NCI-H2029 (cell line): ENCODE data around the gene FXYD3.
A peak's percentile ranks its signal among the peaks of the same experiment; 100 is the strongest.
"Not testable (repeated sequence)": the region's sequence is repeated elsewhere in the genome, so short reads cannot be mapped to it uniquely, and the experiment has no call there.

Source experiments
- DNase-seq: peaks from one replicate; lab custom pipeline; 2025; lab: John Stamatoyannopoulos, UW

Gene FXYD3

DNA sequence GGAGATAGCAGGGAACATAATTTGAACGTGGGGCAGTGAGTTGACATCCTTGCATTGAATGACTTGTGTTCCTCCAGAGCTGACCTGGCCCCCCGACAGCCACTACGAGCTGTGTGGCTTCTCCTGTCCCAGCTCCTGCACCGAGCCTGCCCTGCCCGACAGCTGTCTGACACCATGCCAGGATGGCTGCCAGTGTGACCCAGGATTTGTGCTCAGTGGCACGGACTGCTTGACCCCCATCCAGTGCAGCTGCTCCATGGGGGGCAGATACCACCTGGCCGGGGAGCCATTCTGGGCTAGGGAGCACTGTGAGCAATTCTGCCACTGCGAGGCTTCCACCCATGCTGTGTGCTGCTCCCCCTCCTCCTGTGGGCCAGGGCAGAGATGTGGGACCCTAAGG is 29.2 kb upstream of the FXYD3 start:
- DNase-seq: no peak

DNA sequence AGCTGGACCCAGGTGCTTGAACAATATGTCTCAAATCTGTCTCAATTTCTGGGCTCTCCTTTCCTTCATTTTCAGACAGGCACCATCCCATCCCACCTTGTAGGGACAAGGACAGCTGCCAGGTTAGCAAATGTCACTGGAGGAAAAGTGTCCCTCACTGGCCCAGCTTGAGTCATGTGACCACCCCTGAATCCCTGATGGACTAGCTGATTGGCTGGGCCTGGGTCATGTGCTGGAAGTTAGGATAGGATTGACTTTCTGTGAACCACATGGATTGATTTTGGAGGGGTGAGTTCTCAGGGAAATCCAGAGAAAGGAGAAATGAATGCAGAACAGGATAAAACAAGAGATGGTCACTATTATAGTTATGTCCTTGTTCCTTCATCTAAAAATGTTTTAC is 28.2 kb upstream of the FXYD3 start:
- DNase-seq: no peak

DNA sequence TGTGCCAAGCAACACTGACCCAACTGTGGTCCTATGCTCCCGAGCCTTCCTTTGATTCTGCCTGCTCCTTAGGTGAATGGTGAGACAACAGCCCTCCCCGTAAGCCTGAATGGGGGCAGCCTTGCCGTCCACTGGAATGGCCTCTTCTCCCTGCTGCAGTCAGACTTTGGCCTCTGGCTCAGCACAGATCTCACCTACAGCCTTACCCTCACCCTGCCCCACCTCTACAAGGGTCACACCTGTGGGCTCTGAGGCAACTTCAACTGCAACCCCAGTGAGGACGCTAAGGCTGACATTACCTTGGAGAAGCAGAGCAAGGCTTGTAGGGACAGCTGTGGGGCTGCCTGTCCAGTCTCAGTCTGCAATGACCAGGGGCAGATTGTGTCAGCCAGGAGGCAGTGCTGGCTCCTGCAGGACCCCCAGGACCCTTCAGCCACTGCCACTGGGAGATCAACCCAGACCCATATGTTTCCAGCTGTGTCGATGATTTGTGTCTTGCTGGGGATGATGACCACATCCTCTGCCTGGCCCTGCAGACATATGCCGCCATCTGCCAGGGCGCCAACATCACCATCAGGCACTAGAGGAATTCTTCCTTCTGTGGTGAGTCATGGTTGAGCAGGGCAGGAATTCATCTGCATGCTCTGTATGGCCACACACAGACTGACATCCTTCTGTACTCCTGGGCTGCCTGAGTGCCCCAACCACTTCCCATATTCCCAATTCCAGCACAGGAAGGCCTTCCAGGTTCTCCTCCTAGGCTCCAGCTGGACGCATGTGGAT is 27.3 kb upstream of the FXYD3 start:
- DNase-seq: no peak

DNA sequence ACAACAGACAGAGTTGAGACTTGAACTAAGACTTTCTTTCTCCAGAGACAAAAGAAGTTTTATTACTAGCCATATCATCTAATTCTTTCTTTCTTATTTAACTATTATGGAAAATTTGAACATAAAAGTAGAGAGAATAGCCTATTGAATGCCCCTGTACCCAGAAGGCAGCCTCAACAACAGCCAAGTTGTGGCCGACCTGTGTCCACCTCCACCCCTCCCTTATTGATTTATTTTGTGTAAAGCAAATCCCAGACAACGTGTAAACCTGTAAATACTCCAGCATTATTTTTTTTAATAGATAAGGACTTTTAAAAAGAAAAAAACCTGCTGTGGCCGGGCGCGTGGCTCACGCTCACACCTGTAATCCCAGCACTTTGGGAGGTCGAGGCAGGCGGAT is 26.1 kb upstream of the FXYD3 start:
- DNase-seq: no peak

DNA sequence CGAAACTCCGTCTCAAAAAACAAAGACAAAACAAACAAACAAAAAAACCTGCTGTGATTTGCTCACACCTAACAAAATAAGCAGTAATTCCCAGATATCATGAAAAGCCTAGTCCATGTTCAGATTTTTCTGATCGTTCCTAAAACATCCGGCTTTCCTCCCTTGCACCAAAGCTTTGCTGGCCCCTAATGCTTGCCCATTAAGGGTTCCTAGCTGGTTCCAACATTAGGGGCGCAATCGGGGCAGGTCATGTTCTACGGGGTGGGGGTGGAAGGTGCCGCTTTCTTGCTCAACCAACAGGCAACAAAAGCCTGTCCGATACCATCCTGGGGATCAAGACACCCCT is 25.5 kb upstream of the FXYD3 start:
- no peak for DNase-seq

DNA sequence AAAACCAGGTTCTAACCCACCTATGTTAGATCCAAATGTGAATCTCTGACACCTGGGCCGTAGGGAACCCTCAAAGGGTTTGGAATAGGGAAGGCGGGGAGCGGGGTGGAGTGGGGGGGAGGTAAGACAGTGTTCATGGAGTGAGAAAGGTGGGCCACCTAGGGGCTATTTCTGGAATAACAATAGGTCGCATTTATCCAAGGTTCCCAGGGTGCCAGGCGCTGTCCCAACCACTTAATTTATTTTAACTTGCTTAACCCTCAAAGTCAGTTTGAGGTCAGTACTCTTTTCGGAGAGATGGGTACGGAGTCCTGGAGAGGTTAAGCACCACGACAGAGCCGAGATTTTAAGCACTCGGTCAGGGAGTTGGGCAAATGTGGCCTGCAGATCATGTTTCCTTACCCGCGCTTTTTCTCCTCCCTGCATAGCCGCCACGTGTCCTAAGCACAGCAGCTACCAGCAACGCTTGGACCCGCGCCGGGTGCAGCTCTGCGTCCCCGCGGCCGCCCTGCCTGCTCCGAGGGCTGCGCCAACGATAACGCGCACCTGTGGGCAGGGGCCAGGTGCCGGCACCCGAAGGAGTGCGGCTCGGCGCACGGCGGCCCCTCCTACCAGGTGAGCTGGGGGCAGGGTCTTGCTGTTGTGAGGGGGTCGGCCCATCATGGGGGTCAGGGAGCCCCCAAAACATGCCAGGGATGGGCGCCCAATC is 25.0 kb upstream of the FXYD3 start:
- DNase-seq: peak; percentile 82

DNA sequence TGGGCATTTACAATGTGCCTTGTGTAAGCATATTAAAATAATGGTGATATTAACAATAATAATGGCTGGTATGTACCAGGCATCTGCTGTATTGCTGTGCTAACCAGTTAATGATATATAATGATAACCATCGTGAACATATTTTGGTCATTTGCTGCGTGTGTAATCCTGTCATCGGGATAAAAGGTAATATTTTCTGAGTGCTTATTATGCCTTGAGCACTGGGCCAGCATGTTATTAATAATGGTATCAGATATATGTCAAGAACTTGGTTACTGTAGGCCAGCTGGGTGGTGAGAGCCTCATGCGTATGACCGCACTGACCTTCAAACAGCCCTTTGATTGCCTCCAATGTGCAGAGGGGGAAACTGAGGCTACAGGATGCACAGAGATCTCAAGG is 22.2 kb upstream of the FXYD3 start:
- DNase-seq: no peak

DNA sequence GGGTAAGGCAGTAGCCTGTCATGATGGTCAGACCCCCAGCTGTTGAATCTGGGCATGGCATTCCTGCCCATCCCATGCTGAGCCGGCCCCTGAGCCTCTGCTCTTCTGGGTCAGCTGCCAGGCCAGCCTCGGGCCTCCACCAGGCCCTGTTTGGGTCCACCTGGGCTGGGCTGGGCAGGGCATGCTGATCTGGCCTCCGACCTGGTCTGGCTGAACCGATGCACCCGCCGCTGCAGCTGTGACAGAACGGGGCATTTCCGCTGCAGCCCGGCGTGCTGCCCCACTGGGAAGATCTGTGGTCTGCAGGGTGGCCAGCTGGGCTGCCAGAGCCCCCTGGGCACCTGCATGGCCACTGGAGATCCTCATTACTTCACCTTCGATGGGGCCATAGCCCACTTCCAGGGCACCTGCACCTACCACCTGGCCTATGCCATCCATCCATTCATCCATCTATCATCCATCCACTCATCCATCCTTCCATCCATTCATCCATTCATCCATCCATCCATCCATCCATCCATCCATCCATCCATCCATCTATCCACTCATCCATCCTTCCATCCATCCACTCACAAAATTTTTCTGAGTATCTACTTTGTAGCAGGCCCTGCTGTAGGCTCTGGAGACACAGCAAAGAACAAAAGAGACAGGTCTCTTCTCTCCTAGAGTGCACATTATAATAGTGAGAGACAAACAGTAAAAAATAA is 21.5 kb upstream of the FXYD3 start:
- no peak for DNase-seq

DNA sequence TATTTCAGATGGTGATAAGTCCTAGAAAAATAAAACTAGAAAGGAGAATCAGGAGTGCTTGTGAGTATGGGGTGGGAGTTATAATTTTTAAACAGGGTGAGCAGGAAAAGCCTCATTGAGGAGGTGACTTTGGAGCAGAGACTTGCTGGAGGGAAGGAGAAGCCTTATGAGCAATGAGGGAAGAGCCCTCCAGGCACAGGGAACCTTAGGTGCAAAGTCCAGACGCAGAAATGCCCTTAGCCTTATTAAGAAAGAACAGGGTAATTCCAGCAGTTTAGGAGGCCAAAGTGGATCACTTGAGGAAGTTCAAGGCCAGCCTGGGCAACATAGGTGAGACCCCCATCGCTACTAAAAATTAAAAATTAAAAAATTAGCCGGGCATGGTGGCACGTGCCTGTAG is 21.0 kb upstream of the FXYD3 start:
- no peak for DNase-seq

DNA sequence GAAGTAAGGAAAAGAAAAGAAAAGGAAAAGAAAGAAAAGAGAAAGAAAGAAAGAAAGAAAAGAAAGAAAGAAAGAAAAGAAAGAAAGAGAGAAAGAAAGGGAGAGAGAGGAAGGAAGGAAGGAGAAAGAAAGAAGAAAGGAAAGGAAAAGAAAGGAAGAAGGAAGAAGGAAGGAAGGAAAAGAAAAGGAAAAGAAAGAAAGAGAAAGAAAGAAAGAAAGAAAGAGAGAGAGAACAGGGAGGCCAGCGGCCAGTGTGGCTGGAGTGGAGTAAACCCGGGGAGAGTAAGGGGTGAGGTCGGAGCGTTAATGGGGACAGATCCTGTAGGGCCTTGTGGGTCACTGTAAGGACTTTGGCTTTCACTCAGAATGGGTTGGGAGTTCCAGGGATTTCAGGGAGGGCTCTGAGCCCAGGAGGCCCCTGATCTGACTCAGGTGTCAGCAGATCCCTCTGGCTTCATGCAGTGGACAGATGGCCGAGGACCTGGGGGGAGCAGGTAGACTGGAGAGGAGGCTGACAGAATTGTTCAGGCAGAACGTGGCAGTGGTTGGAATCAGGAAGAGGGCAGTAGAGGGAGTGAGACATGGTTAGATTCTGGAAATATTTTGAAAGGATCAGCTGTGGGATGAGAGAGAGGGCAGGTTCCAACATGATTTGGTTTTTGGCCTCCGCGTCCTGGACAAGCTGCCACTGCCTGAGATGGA is 19.8 kb upstream of the FXYD3 start:
- no peak for DNase-seq

DNA sequence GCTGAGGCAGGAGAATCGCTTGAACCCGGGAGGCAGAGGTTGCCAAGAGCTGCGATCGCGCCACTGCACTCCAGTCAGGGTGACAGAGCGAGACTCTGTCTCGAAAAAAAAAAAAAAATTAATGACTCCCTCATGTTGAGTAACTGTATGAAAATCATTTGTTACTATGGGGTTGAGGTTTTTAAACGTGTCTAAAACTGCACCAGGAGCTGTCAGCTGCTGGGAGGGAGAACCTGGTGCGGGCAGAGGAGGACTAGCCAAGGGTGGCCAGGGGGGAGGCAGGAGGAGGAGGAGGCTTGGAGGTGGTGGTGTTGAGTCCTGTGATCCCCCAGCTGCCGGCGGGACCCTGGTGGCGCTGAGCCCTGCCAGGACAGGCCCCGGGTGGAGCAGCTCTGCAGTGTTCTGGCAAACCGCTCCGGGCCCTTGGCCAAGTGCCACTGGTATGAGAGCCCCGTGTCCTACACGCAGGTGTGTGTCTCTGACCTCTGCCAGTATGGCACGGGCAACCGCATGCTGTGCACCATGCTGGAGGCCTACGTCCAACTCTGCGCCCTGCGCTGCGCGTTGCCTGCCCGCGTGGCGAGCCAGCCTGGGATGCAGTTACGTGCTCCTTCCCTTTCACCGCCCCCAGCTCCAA is 17.1 kb upstream of the FXYD3 start:
- DNase-seq: peak; percentile 6

DNA sequence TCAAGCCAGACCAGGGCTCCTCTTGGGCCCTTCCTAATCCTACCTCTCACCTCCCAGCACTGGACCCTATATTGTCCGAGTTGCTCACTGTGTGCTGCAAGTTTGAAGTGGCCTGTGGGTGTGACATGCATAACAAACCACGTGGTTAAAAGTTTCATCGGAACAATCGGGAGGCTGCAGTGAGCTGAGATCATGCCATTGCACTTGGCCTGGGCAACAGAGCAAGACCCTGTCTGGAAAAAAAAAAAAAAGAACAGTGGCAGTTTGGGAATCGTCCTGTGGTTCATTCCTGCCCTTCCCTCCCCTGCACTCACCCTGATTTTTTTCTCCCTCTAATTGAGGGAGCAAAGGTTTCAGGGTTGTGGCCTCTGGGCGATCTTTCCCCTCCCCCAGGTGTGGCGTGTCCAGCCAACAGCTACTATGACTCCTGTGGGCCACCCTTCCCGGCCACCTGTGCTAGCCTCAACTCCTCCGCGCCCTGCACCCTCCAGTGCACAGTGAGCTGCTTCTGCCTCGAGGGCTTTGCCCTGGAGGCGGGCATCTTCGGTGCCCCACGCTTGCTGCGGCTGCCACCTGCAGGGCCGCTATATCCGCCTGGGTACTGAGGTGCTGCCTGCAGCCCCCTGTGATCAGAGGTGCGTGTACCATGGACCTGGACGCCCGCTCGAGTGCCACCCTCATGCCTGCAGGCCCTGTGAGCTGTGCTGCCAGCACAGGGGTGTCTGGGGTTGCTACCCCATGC is 16.3 kb upstream of the FXYD3 start:
- no peak for DNase-seq

DNA sequence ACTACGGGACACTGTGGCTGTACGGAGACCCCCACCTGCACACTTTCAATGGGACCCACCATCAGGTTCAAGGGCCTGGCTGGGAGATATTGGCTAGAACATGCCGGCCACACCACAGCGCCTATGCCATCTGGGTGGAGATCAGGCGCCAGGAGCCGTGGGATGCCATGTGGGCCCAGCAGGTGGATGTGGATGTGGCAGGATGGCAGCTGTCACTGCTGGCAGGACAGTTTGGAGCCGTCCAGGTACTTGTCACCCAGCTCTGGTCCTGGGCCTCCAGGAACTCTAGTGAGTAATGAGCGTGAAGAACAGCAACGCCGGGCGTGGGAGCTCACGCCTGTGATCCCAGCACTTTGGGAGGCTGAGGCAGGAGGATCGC is 15.7 kb upstream of the FXYD3 start:
- DNase-seq: no peak

DNA sequence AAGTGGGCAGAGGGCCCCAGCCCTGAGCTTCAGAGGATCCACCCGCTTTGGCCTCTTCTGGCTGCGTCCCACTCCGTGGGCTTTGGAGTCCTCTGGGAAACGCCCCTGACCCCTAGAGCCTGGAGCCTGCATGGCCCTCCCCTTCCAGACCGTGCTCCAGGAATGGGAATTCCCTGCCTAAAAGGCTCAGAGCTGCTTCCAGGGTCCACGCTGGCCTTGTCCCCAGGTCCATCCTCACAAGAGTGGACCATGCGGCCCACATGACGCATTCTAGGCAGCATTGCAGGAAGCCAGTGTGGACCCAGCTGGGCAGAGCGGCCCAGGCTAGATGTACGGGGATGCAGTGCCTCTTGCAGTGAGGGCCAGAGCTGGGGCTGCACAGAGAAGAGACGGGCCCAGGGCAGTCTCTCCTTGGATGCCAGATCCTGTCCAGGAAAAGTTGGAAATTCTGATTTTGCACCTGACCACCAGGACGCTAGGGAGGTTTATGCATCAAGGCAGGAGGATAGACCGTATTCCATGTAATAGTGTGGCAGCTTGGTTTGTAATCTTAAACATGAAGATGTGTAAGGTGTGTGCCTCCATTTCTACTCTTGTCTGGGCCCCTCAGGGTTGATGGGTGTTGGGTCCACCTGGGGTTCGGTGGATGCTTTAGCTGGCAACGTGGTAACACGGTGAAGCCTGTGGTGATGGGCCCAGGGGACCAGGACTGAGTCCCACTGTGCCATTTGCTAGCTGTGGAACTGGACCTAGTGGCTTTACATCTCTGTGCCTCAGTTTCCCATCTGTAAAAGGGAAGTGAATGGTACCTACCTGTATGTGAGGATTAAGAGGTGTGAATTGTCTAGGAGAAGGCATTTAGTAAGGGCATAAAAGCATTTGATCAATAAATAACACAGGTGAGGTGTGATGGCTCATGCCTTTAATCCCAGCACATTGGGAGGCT is 14.8 kb upstream of the FXYD3 start:
- no peak for DNase-seq

DNA sequence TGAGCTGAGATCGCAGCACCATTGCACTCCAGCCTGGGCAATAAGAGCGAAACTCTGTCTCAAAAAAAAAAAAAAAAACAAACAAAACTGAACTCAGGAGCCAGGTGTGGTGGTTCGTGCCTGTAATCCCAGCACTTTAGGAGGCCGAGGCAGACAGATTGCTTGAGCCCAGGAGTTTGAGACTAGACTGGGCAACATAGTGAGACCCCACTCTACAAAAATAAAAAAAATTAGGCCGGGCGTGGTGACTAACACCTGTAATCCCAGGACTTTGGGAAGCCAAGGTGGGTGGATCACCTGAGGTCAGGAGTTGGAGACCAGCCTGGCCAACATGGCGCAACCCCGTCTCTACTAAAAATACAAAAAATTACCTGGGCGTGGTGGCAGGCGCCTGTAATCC is 13.7 kb upstream of the FXYD3 start:
- DNase-seq: not testable (repeated sequence)

DNA sequence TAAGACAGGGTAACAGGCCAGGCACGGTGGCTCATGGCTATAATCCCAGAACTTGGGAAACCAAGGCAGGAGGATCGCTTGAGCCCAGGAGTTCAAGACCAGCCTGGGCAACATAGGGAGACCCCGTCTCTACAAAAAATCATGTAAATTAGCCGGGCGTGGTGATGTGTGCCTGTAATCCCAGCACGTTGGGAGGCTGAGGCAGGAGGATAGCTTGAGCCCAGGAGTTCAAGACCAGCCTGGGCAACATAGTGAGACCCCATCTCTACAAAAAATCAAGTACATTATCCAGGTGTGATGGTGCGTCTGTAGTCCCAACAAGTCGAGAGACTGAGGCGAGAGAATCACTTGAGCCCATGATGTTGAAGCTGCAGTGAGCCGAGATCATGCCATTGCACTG is 12.0 kb upstream of the FXYD3 start:
- not testable (repeated sequence) for DNase-seq

DNA sequence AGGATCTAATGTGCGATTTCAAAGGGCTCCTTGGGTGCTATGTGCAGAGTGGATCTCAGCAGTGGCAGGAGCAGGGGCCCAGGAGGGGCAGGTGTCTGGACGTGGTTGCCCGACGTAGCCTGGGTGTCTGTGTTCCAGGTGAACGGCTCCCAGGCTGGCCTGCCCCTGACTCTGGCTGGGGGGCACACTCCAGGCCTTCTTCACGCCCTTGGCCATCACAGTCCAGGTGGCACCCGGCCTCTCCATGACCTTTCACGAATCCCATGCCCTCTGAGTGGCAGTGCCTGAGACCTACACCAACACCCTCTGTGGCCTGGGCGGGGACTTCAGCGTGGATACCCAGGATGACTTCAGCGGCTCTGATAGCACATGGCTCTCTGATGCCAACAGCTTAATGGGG is 11.3 kb upstream of the FXYD3 start:
- DNase-seq: no peak

DNA sequence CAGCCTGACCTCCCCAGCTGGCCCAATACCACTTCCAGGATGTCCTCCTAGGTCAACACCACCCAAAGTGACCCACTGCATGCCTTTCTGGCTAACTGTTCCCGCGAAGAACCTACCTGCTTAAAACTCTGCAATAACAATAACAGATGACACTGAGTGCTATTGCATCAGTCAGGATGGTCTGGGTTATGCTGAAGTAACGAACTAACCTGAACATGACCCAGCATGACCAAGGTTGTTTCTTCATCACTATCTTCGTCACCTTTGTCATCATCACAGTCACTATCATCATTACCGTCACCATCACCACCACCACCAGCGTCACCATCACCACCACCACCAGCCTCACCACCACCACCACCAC is 10.6 kb upstream of the FXYD3 start:
- DNase-seq: no peak

DNA sequence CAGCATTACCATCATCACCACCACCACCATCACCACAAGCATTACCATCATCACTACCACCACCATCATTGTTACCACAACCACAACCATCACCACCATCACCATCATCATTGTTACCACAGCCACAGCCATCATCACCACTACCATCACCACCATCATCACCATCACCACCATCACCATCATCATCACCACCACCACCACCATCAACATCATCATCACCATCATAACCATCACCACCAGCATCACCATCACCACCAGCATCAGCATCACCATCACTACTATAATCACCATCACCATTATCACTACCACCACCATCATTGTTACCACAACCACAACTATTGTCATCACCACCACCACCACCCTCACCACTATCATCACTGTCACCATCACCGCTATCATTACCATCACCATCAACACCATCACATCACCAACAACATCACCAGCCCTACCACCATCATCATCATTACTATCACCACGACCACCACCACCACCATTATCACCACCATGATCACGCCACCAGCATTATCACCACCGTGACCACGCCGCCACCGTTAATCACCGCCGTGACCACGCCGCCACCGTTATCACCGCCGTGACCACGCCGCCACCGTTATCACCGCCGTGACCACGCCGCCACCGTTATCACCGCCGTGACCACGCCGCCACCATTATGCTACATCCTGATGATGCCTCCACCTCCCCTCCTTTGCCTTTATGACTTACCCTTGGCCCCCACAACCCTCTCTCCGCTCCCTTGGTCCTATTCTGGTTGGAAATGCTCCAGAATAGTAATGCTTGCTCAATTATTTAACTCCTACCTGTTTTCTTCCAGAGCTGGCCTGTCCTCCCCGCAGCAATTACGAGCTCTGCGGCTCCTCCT is 10.0 kb upstream of the FXYD3 start:
- no peak for DNase-seq

DNA sequence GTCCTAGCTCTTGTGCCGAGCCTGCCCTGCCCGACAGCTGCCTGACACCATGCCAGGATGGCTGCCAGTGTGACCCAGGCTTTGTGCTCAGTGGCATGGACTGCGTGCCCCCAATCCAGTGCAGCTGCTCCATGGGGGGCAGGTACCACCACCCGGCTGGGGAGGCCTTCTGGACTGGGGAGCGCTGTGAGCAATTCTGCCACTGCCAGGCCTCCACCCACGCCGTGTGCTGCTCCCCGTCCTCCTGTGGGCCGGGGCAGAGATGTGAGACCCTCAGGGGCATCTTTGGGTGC is 9.4 kb upstream of the FXYD3 start:
- no peak for DNase-seq
